Neural crest cell (in vitro differentiated cells): ENCODE measurements around the gene NCKAP5L. TPM values are rescaled to one million over a fixed set of nuclear protein-coding genes. Genes with fewer than 3 reads are reported as not detected.

Source experiments
- DNase-seq: peaks from one replicate; pipeline ENCODE4 v3.0.0; 2021; ENCODE audit warnings: low read depth, mixed read lengths, low spot score
- H3K27ac Mint-ChIP-seq: one replicate; pipeline ENCODE4 v1.8.0; 2021; ENCODE audit warnings: mild to moderate bottlenecking, mixed read lengths; ENCODE audit not compliant: unreplicated experiment
- H3K27me3 Mint-ChIP-seq: 2 replicates; pipeline ENCODE4 v1.8.0; 2021; ENCODE audit warnings: low read depth, mild to moderate bottlenecking, mixed read lengths
- H3K36me3 Mint-ChIP-seq: 2 replicates; pipeline ENCODE4 v1.8.0; 2021; ENCODE audit warnings: low read depth, mild to moderate bottlenecking, mixed read lengths
- H3K4me1 Mint-ChIP-seq: 2 replicates; pipeline ENCODE4 v1.8.0; 2021; ENCODE audit warnings: mixed read lengths
- H3K4me3 Mint-ChIP-seq: one replicate; pipeline ENCODE4 v1.8.0; 2021; ENCODE audit warnings: mild to moderate bottlenecking, mixed read lengths
- H3K9me3 Mint-ChIP-seq: 2 replicates; pipeline ENCODE4 v1.8.0; 2021; ENCODE audit warnings: mixed read lengths
- CTCF ChIP-seq: fragments of 200-600 bp; sonication (generic); conservative IDR thresholded peaks from 2 replicates; pipeline ENCODE4 v1.5.0; 2021; ENCODE audit warnings: antibody characterized with exemption, mild to moderate bottlenecking
- total RNA-seq: library from RNA; stranded (reverse); gene quantifications from 2 replicates; pipeline ENCODE4 v1.2.1, GENCODE V29; 2021

NCKAP5L gene
- total RNA-seq, 1 donor from 2014 or later = 45.0 TPM

GRCh38 chr12:49762468-49762847, 65.8 kb downstream of the NCKAP5L start:
- Mint-ChIP-seq H3K4me3 (no peak overlapping the region), H3K36me3 (peaks cover 29% of the 10 kb centered on the region), H3K4me1 (no peaks in the 10 kb centered on the region), H3K9me3 (no peaks in the 10 kb centered on the region), H3K27me3 (no peaks in the 10 kb centered on the region), H3K27ac (no peak overlapping the region)
- TF ChIP-seq CTCF = no peak
- no peak for DNase-seq

- Mint-ChIP-seq H3K36me3 (peaks cover 31% of the 10 kb centered on the region), H3K27me3 (no peaks in the 10 kb centered on the region), H3K9me3 (no peaks in the 10 kb centered on the region), H3K27ac (no peak overlapping the region), H3K4me1 (no peaks in the 10 kb centered on the region), H3K4me3 (no peak overlapping the region)
- no peak for TF ChIP-seq CTCF
- DNase-seq = no peak
These were observed 66.3 kb downstream of the NCKAP5L start for GRCh38 chr12:49761677-49762467.

GRCh38 chr12:49750996-49751393, 77.2 kb downstream of the NCKAP5L start:
- no peak for DNase-seq
- Mint-ChIP-seq H3K9me3 (no peaks in the 10 kb centered on the region), H3K27ac (no peak overlapping the region), H3K27me3 (no peaks in the 10 kb centered on the region), H3K4me1 (peaks cover 13% of the 10 kb centered on the region), H3K4me3 (no peak overlapping the region), H3K36me3 (peaks cover 8% of the 10 kb centered on the region)
- no peak for TF ChIP-seq CTCF

- Mint-ChIP-seq H3K4me3 (no peak overlapping the region), H3K9me3 (no peaks in the 10 kb centered on the region), H3K27ac (no peak overlapping the region), H3K27me3 (no peaks in the 10 kb centered on the region), H3K36me3 (peaks cover 6% of the 10 kb centered on the region), H3K4me1 (peaks cover 13% of the 10 kb centered on the region)
- TF ChIP-seq CTCF = no peak
- DNase-seq = no peak
These were observed 77.9 kb downstream of the NCKAP5L start for GRCh38 chr12:49750027-49750995.

- Mint-ChIP-seq H3K27me3 (no peaks in the 10 kb centered on the region), H3K27ac (no peak overlapping the region), H3K36me3 (peaks cover 5% of the 10 kb centered on the region), H3K4me3 (no peak overlapping the region), H3K4me1 (peaks cover 28% of the 10 kb centered on the region), H3K9me3 (no peaks in the 10 kb centered on the region)
- no peak for TF ChIP-seq CTCF
- no peak for DNase-seq
These were observed 79.4 kb downstream of the NCKAP5L start for GRCh38 chr12:49748800-49749199.
